Endometrial microvascular endothelial cells (primary cell): ENCODE measurements around the gene CUL7. TPM values are rescaled to one million over a fixed set of nuclear protein-coding genes. Genes with fewer than 3 reads are reported as not detected.
"Not testable (repeated sequence)": the region's sequence is repeated elsewhere in the genome, so short reads cannot be mapped to it uniquely, and the experiment has no call there.

Source experiments
- in situ Hi-C: cut with HindIII; loops from 2 replicates; pipeline ENCODE4 v1.10.0; 2017; ENCODE audit warnings: low sequenced_read_pairs, low pct_unique_long_range_greater_than_20kb; ENCODE audit errors: inconsistent ontology term
- total RNA-seq: library from RNA; depleted of rRNA; stranded (reverse); fragments of >200 nt; gene quantifications from one replicate; pipeline ENCODE4 v1.2.3, GENCODE V29; 2015; ENCODE audit errors: inconsistent ontology term

Gene CUL7
- total RNA-seq, 1 donor from 2014 or later: 15.8 TPM

DNA sequence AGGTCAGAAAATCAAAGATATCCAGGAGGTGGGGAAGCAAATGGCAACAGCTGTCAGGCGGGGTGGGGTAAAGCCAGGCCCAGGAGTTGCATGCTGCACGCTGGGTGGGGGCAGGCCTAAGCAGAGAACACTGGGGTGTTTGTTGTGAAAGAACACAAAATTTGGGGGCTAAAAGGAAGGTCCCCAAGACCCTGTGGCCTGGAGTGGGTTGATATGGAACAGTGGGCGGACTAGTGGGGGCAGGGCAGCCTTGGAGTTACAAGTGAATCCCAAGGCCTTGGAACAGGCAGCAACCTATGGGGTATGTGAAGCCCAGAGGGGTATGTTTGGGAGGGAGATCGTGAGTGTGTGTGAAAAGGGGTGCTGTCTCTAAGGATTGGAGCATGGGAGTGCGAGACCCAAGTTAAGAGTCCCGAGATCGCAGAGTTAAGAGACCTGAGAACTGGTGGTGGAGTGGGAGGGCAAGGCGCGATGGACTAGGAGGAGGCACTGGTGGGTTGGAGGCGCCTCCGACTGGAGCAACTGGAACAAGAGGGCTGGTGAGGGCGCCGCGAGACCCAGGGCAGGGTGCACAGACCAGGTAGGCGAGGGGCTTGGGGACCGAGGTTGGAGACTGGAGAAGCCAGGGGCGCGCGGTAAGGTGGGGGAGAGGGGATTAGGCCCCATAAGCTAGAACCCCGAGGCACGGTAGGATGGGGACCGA, 658 bp downstream of the CUL7 start:
- in situ Hi-C loops: no loop called here

- in situ Hi-C loops: no loop called here
These were observed 1.3 kb downstream of the CUL7 start for GRCh38 chr6:43052225-43052841.

DNA sequence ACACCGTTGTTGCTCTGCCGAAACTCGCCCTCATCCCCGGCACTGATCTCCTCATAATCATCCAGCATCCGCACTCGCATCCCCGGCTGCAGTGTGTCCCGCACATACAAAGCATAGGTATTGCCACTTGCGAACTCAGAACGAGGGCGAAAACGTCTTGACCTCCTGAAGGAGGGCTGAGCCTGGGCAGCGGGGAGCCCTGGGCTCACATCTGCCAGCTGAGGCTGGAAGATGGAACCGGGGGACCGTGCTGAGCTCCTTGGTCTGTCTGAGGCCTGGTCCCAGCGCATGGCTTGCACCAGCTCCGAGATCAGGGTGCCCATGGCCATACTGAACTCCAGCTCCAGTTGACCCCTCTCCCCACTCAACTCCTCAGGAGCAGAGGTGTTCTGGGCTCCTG, 2.7 kb downstream of the CUL7 start:
- in situ Hi-C loops: no loop called here

- in situ Hi-C loops: no loop called here
These were observed 5.7 kb downstream of the CUL7 start for GRCh38 chr6:43047998-43048397.

- in situ Hi-C loops: no loop called here
These were observed 8.2 kb downstream of the CUL7 start for GRCh38 chr6:43045371-43045930.

DNA sequence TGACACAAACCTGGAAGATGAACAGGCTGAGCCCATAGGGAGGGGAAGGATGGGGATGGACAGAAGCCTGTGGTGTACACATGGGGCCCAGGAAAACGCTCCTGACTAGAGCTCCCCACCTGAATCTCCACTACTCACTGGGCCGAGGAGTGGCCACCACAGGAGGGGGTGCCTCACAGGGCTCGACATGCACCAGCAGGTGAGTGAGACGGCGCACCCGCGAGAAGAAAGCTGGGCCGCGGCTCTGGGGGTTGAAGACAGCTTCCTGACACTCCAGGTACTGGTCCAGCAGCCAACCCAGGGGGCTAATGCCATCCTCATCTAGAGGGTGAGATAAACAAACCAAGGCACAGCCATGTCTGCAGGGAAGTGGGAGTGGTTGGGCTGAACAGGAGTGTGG, 10.3 kb downstream of the CUL7 start:
- in situ Hi-C loops: no loop called here

- in situ Hi-C loops: not testable (repeated sequence)
These were observed 12.2 kb downstream of the CUL7 start for GRCh38 chr6:43041475-43041874.

DNA sequence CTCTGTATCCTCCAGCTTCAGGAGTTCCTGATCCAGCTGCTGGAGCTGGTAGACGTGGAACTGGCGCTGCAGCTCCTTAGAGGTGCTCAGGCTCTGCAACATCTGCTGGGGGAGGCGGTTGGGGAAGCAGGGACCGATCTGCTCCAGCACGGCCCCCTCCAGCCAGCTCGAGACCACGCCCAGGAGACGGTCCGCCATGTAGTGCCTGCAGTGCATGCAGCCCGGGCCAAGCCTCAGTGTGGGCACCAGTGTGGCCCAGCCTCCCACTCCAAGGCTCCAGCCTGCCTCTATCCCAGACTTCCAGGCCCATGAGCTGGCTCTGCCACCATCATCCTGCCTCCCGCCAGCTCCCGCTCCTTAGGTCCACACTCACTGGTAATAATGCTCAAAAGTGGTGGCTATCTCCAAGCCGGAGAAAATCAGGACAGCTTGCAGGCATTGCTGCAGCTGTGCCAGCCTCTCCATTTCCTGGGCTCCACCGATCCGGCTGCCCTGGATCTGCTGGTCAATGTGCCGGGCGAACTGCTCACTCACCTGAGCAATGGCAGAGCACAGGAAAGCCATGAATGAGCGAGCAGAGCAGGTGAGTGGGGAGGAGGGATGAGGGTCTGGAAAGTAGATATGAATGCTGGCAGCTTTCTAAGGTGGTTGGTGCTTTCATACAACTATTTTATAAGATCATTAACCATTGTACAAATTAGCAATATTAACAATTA, 13.0 kb downstream of the CUL7 start:
- in situ Hi-C loops: no loop called here

DNA sequence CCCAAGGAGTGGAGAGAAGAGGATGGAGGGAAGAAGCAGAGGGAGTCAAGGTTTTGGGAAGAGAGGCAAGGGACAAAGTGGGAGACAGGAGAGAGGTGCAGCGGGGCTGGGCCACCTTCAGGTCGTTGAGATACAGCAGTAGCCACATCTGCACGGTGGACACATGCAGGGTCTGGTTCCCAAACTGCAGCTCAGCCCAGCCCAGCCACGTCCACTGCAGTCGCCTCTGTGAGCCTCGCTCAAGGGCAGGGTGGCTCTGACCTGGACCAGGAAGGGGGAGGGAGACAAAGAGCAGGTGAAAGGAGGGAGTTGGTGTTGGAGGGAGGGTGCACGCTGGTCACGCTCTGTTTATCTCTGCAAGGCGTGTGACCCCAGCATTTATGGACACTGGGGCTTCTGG, 14.9 kb downstream of the CUL7 start:
- in situ Hi-C loops: no loop called here

DNA sequence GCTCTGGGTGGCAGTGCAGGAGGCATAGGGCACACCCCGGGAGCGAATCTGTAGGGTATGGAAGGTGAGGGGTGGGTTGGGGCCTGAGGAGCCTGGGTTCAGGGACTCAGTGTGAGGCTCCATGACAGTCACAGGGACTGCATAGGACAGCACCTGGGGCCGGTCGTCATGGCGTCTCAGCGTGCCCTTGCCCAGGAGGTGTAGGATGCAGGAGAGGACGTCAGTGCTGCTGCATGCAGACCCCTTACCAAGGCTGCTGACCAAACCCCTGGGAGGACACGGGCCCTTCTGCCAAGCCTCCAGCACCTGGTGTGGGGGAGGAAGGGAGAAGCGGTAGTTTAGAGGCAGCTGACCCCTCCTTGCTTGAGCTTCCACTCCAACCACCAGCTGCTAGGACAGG, 15.9 kb downstream of the CUL7 start:
- in situ Hi-C loops: no loop called here

DNA sequence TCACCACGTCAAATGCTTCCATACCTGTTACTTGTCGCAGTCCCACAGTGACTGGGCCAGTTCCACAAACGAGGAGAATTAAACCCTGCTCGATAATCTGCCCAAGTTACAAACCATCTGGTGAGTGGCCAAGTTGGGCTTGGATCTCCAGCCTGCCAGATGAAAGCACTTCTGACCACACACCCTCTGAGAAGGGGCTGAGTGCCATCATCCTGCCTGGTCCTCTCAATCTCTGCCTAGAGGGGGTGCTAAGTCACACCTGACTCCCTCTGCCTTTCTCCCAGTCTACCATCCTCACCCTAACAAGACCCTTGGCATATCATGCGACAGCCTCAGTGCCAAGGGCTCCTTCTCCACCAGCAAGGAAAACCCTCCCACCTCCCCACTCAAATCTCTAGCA, 16.5 kb downstream of the CUL7 start:
- in situ Hi-C loops: no loop called here

GRCh38 chr6:43036712-43037111, 16.9 kb downstream of the CUL7 start:
- in situ Hi-C loops: no loop called here

DNA sequence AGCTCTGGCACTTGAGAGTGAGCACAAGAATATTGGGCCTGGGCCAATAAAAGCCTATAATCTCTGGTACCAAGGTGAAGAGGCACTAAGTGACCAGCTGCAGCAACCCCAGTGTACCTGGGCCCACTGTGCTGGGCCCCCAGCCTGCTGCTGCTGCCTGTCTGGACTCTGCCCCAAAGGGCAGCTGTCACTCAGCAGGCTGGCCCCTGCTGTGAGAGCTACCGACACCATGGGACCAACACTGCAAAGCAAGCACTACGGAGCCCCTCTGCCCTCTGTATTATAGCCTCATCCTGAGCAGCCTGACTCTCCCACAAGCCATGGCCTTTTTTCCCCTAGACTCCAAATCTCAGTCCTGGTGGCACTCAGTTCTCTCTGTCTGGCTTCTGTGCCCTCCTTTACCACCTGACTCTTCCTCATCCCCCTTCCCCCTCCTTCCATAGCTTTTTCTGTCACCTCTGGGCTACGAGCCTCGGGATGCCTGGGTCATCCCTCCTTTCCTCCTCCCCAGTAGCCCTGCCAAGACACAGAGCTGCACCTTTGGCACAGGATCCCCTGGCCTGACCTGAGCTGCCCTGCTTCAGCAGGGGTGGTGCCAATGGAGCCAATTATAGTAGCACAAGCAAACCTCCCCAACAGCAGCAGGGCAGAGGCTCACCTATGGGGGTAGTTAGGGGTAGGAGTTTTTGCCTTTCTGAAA, 18.0 kb downstream of the CUL7 start:
- in situ Hi-C loops: no loop called here

DNA sequence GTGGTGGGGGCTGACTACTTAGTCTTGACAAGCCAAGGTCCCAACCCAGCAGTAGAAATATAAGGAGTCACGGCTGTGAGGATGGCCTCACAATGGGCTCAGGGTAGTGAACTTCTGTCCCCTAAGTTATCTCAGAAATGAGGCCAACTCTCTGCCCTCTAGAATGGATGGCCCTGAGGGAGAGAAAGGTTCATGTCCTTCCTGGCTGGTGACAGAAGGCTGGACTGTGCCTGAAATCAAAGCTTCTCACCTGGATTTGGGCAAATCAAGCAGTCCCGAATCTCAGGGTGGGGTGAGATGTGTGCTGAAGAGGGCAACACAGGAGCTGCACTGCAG, 19.5 kb downstream of the CUL7 start:
- in situ Hi-C loops: no loop called here

- in situ Hi-C loops: no loop called here
These were observed 20.0 kb downstream of the CUL7 start for GRCh38 chr6:43033496-43034189.

- in situ Hi-C loops: no loop called here
These were observed 21.3 kb downstream of the CUL7 start for GRCh38 chr6:43032326-43032725.

GRCh38 chr6:43029120-43029519, 24.5 kb downstream of the CUL7 start:
- in situ Hi-C loops: no loop called here

- in situ Hi-C loops: no loop called here
These were observed 27.3 kb downstream of the CUL7 start for GRCh38 chr6:43026365-43026764.

- in situ Hi-C loops: no loop called here
These were observed 29.2 kb downstream of the CUL7 start for GRCh38 chr6:43024436-43024835.
